Loucy (cell line): Measurements from ENCODE around the gene SKI.

Experiments used
- CTCF ChIP-seq: fragments of 200-600 bp; sonication (generic); conservative IDR thresholded peaks from 2 replicates; pipeline ENCODE4 v1.5.1; 2014; ENCODE audit warnings: mild to moderate bottlenecking, antibody characterized with exemption, low read length
- EZH2phosphoT487 ChIP-seq: fragments of 200-600 bp; IDR thresholded peaks from 2 replicates; pipeline ENCODE4 v1.6.1; 2018; ENCODE audit warnings: antibody characterized with exemption, mild to moderate bottlenecking, moderate library complexity, borderline replicate concordance

GRCh38 chr1:2358651-2359640, 130.8 kb downstream of the SKI start:
- no peak for TF ChIP-seq CTCF
- TF ChIP-seq EZH2phosphoT487: no peak
